Hepatocyte (in vitro differentiated cells): ENCODE measurements around the gene HOXB4.

Experiments used
- CTCF ChIP-seq: fragments of 200-600 bp; sonication (generic); IDR thresholded peaks from 2 replicates; pipeline ENCODE4 v1.5.1; 2016; ENCODE audit warnings: antibody characterized with exemption, mild to moderate bottlenecking; ENCODE audit not compliant: poor library complexity
- EZH2phosphoT487 ChIP-seq: fragments of 200-600 bp; sonication (generic); IDR thresholded peaks from one replicate; pipeline ENCODE4 v1.6.1; 2018; ENCODE audit warnings: antibody characterized with exemption, mild to moderate bottlenecking, low read depth, moderate library complexity; ENCODE audit not compliant: unreplicated experiment, severe bottlenecking

- TF ChIP-seq CTCF (no peak), EZH2phosphoT487 (no peak)
Measured at GRCh38 chr17:48554412-48555257, 23.5 kb downstream of the HOXB4 start.
